K562 (cell line): ENCODE data around the gene OR52E6. TPM values are rescaled to one million over a fixed set of nuclear protein-coding genes. Genes with fewer than 3 reads are reported as not detected.

Experiments
- ARID1B ChIP-seq: fragments of 450-650 bp; IDR thresholded peaks from 2 replicates; pipeline ENCODE4 v1.6.1; 2016; ENCODE audit warnings: antibody characterized with exemption, mild to moderate bottlenecking, inconsistent platforms
- CBX3 ChIP-seq, 2 experiments: IDR thresholded peaks; 1 replicate in 1 of 2; 2 replicates in 1 of 2; pipeline ENCODE4 v1.6.1; 2012; ENCODE audit warnings: inconsistent platforms in 2 of 2, low read length in 2 of 2, borderline replicate concordance in 1 of 2, control low read depth in 1 of 2
- JUN ChIP-seq, 2 experiments: sonication (generic) in 1 of 2; formaldehyde crosslinking in 1 of 2; IDR thresholded peaks; 2 replicates each; pipeline versions ENCODE4 v1.6.1 to v1.8.0; 2012 to 2022; ENCODE audit warnings: borderline replicate concordance in 2 of 2, mild to moderate bottlenecking in 2 of 2, improper control_type of control experiment in 1 of 2, low read depth in 1 of 2, low read length in 1 of 2, missing genetic modification reagents in 1 of 2
- JUND ChIP-seq, 2 experiments: IDR thresholded peaks; 2 replicates in 1 of 2; 3 replicates in 1 of 2; pipeline ENCODE4 v1.6.1; 2011; ENCODE audit warnings: borderline replicate concordance in 2 of 2, low read depth in 2 of 2, low read length in 2 of 2, improper control_type of control experiment in 1 of 2, missing biosample characterization in 1 of 2, missing genetic modification characterization in 1 of 2, missing genetic modification reagents in 1 of 2
- MAFK ChIP-seq: IDR thresholded peaks from 2 replicates; pipeline ENCODE4 v1.6.1; 2011; ENCODE audit warnings: low read length, improper control_type of control experiment
- MTF1 ChIP-seq: fragments of 250-450 bp; sonication (Bioruptor Pico); IDR thresholded peaks from 2 replicates; pipeline ENCODE4 v1.9.0; 2021; ENCODE audit warnings: moderate library complexity, mild to moderate bottlenecking, inconsistent platforms, borderline replicate concordance
- PCBP1 ChIP-seq: fragments of 200-400 bp; formaldehyde crosslinking; IDR thresholded peaks from 2 replicates; pipeline ENCODE4 v1.6.1; 2018; ENCODE audit warnings: mild to moderate bottlenecking, low read depth, low read length; ENCODE audit not compliant: poor library complexity, severe bottlenecking
- RAD51 ChIP-seq: fragments of 450-650 bp; IDR thresholded peaks from 2 replicates; pipeline ENCODE4 v1.7.1; 2016; ENCODE audit warnings: low read depth, mild to moderate bottlenecking, borderline replicate concordance
- SMAD2 ChIP-seq: fragments of 150-350 bp; IDR thresholded peaks from 2 replicates; pipeline ENCODE4 v1.6.1; 2014; ENCODE audit warnings: low read depth, mild to moderate bottlenecking, low read length
- SMARCA4 ChIP-seq: fragments of 450-650 bp; IDR thresholded peaks from 2 replicates; pipeline ENCODE4 v1.6.1; 2016
- SMARCE1 ChIP-seq: fragments of 450-650 bp; IDR thresholded peaks from 2 replicates; pipeline ENCODE4 v1.7.1; 2016; ENCODE audit warnings: mild to moderate bottlenecking
- TGIF2 ChIP-seq: sonication (generic); formaldehyde crosslinking; IDR thresholded peaks from 2 replicates; pipeline ENCODE4 v1.8.1; 2022; ENCODE audit warnings: mild to moderate bottlenecking, missing genetic modification reagents, moderate library complexity
- TRIM28 ChIP-seq: fragments of 450-650 bp; IDR thresholded peaks from 2 replicates; pipeline ENCODE4 v1.6.1; 2017
- ZC3H8 ChIP-seq: fragments of 450-650 bp; IDR thresholded peaks from 2 replicates; pipeline ENCODE4 v1.6.1; 2017
- ZNF263 ChIP-seq: sonication (generic); formaldehyde crosslinking; IDR thresholded peaks from 2 replicates; pipeline ENCODE4 v1.8.0; 2022; ENCODE audit warnings: mild to moderate bottlenecking, missing genetic modification reagents, borderline replicate concordance
- ZNF764 ChIP-seq: fragments of 250-450 bp; sonication (Bioruptor Pico); IDR thresholded peaks from 2 replicates; pipeline ENCODE4 v1.4.0; 2020; ENCODE audit warnings: low read depth, mild to moderate bottlenecking, moderate library complexity
- polyA plus RNA-seq, 8 experiments: library from polyadenylated mRNA; depleted of rRNA in 4 of 8; stranded (reverse) in 5 of 8; unstranded in 3 of 8; fragments of >200 nt; fragmentation: Nextera tagmentation in 2 of 8; fragmentation: Illumina TruSeq in 1 of 8; extraction: Ambion mirVana in 2 of 8; extraction: Trizol in 1 of 8; gene quantifications; 2 replicates each; pipeline versions ENCODE4 v1.2.1 to v1.2.3, GENCODE V29; 2011 to 2014; ENCODE audit warnings: inconsistent platforms in 1 of 8, missing spikeins in 1 of 8
- total RNA-seq, 7 experiments: library from RNA; depleted of rRNA in 6 of 7; stranded (reverse); fragments of >200 nt in 6 of 7; fragmentation: Illumina TruSeq in 2 of 7; extraction: Trizol in 2 of 7; gene quantifications; 2 replicates each; pipeline versions ENCODE4 v1.2.1 to v1.2.3, GENCODE V29; 2011 to 2021; ENCODE audit warnings: low replicate concordance in 1 of 7
- TF ChIP-seq, protein P1 (sequence below): fragments of 450-650 bp; IDR thresholded peaks from 2 replicates; pipeline ENCODE4 v1.6.1; 2016; ENCODE audit warnings: mild to moderate bottlenecking
- TF ChIP-seq, protein P2 (sequence below): fragments of 250-450 bp; sonication (Bioruptor Pico); IDR thresholded peaks from 2 replicates; pipeline ENCODE4 v1.4.0; 2020; ENCODE audit warnings: mild to moderate bottlenecking, moderate library complexity
- TF ChIP-seq, protein P3 (sequence below): fragments of 250-450 bp; sonication (Bioruptor Pico); IDR thresholded peaks from 2 replicates; pipeline ENCODE4 v1.5.0; 2021
- TF ChIP-seq, protein P4 (sequence below), 2 experiments: fragments of 450-650 bp in 1 of 2; sonication (generic) in 1 of 2; formaldehyde crosslinking; conservative IDR thresholded peaks; 2 replicates each; pipeline versions ENCODE4 v1.4.0 to v1.8.1; 2020 to 2022; ENCODE audit warnings: mild to moderate bottlenecking in 1 of 2, missing genetic modification reagents in 1 of 2

Gene OR52E6
- total and polyA plus RNA-seq, 9 of the 15 experiments (the other 6 are each of a cell fraction or from before 2014, with no cell fraction given), result not detected

DNA sequence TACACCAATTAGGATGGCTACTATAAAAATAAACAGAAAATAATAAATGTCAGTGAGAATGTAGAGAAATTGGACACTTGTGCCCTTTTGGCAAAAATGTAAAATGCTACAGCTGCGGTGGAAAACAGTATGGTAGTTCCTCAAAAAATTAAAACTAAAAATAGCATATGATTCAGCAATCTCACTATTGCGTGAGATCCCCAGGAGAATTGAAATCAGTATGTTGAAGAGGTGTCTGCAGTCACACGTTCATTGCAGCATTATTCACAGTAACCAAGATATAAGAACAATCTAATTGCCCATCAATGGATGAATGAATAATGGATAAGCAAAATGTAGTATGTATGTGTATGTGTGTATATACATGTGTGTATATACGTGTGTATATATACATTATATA lies 26.2 kb downstream of the OR52E6 start (continued):
- TF ChIP-seq, protein P1, sequence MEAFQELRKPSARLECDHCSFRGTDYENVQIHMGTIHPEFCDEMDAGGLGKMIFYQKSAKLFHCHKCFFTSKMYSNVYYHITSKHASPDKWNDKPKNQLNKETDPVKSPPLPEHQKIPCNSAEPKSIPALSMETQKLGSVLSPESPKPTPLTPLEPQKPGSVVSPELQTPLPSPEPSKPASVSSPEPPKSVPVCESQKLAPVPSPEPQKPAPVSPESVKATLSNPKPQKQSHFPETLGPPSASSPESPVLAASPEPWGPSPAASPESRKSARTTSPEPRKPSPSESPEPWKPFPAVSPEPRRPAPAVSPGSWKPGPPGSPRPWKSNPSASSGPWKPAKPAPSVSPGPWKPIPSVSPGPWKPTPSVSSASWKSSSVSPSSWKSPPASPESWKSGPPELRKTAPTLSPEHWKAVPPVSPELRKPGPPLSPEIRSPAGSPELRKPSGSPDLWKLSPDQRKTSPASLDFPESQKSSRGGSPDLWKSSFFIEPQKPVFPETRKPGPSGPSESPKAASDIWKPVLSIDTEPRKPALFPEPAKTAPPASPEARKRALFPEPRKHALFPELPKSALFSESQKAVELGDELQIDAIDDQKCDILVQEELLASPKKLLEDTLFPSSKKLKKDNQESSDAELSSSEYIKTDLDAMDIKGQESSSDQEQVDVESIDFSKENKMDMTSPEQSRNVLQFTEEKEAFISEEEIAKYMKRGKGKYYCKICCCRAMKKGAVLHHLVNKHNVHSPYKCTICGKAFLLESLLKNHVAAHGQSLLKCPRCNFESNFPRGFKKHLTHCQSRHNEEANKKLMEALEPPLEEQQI, result peak; percentile 55; the same call in 1 of the 2 replicates
- TF ChIP-seq SMARCE1 (peak; percentile 12; the same call in 1 of the 2 replicates), TRIM28 (peak; percentile 53; the same call in 1 of the 2 replicates), MAFK (peak; percentile 49; the same call in 1 of the 2 replicates), ZNF263 (CRISPR knock-in tag) (no peak), ZC3H8 (no peak), JUN (IDR thresholded peaks at IDR 0.05; ENCODE audit: borderline replicate concordance, low read depth, low read length) (0 out of 2 replicates have a peak, but pooled peaks have one; percentile 27), JUN (CRISPR knock-in tag; IDR thresholded peaks at IDR 0.05; ENCODE audit: borderline replicate concordance) (no peak), RAD51 (no peak), PCBP1 (no peak), JUND (IDR thresholded peaks at IDR 0.05; ENCODE audit: borderline replicate concordance, low read depth, low read length) (peak; percentile 54; the same call in 1 of the 2 replicates), JUND (tag; IDR thresholded peaks at IDR 0.05; ENCODE audit: borderline replicate concordance, low read depth, low read length) (0 out of 3 replicates have a peak, but pooled peaks have one; percentile 64), SMAD2 (no peak), MTF1 (no peak), TGIF2 (CRISPR knock-in tag) (no peak), ARID1B (peak; percentile 30; the same call in 1 of the 2 replicates), CBX3 (IDR thresholded peaks at IDR 0.05; ENCODE audit: borderline replicate concordance in 1 of 2, low read length in 2 of 2) (peak in 1 of 2 experiments; percentile 92; a peak in 2 of 3 replicates), ZNF764 (CRISPR knock-in tag) (no peak), SMARCA4 (peak; percentile 53; the same call in 1 of the 2 replicates)
- TF ChIP-seq, protein P2, sequence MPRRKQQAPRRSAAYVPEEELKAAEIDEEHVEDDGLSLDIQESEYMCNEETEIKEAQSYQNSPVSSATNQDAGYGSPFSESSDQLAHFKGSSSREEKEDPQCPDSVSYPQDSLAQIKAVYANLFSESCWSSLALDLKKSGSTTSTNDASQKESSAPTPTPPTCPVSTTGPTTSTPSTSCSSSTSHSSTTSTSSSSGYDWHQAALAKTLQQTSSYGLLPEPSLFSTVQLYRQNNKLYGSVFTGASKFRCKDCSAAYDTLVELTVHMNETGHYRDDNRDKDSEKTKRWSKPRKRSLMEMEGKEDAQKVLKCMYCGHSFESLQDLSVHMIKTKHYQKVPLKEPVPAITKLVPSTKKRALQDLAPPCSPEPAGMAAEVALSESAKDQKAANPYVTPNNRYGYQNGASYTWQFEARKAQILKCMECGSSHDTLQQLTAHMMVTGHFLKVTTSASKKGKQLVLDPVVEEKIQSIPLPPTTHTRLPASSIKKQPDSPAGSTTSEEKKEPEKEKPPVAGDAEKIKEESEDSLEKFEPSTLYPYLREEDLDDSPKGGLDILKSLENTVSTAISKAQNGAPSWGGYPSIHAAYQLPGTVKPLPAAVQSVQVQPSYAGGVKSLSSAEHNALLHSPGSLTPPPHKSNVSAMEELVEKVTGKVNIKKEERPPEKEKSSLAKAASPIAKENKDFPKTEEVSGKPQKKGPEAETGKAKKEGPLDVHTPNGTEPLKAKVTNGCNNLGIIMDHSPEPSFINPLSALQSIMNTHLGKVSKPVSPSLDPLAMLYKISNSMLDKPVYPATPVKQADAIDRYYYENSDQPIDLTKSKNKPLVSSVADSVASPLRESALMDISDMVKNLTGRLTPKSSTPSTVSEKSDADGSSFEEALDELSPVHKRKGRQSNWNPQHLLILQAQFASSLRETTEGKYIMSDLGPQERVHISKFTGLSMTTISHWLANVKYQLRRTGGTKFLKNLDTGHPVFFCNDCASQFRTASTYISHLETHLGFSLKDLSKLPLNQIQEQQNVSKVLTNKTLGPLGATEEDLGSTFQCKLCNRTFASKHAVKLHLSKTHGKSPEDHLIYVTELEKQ (CRISPR knock-in tag), result no peak
- TF ChIP-seq, protein P3, sequence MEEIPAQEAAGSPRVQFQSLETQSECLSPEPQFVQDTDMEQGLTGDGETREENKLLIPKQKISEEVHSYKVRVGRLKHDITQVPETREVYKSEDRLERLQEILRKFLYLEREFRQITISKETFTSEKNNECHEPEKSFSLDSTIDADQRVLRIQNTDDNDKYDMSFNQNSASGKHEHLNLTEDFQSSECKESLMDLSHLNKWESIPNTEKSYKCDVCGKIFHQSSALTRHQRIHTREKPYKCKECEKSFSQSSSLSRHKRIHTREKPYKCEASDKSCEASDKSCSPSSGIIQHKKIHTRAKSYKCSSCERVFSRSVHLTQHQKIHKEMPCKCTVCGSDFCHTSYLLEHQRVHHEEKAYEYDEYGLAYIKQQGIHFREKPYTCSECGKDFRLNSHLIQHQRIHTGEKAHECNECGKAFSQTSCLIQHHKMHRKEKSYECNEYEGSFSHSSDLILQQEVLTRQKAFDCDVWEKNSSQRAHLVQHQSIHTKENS (CRISPR knock-in tag), result no peak
- TF ChIP-seq, protein P4, sequence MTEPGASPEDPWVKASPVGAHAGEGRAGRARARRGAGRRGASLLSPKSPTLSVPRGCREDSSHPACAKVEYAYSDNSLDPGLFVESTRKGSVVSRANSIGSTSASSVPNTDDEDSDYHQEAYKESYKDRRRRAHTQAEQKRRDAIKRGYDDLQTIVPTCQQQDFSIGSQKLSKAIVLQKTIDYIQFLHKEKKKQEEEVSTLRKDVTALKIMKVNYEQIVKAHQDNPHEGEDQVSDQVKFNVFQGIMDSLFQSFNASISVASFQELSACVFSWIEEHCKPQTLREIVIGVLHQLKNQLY (CRISPR knock-in tag; conservative IDR thresholded peaks at IDR 0.05), result no peak
